ENCODE measurements around the gene RAD18. TPM values are rescaled to one million over a fixed set of nuclear protein-coding genes. Genes with fewer than 3 reads are reported as not detected.

The RAD18 gene
- total and polyA plus RNA-seq, 10 donors = 1.6 to 20.7 (median 12.4) TPM

DNA sequence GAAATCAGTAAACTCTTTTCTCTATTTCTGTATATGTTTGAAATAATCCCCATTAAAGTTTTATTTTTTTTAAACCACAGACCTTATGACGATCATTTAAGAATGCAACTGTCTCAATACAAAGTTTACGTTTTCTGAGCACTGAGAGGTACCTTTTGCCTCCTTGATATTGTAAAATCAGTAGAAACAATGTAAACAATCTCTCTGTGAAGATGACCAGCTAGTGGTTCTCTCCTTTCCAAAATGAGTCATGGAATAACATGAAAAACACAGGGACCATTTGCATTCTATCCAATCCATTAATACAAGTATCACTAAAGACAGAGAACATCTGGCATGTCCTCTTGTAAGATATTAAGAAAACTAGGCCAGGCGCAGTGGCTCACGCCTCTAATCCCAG, 48.8 kb downstream of the RAD18 start:
- Histone ChIP-seq H3K4me3 (no peak overlapping the region), H3K9me3 (no peaks in the 10 kb centered on the region), H3K27me3 (replicated peaks in 1 of 7) (no peaks in the 10 kb centered on the region), H3K4me1 (no peaks in the 10 kb centered on the region), H3K27ac (no peak overlapping the region), H3K36me3 (peaks cover 0 to 48% (median 4%) of the 10 kb centered on the region in 6 donors)
- WGBS, 5 donors = 93 to 97% (median 94%) methylated on average over 4 of the region's 4 CpGs
- intact Hi-C loops (cut with DNase I; ENCODE audit: low total_unique reads) = no loop called here
- no peak for TF ChIP-seq CTCF (IDR thresholded peaks at IDR 0.05 in 8 of 11, conservative IDR thresholded peaks at IDR 0.05 in 3 of 11)
- TF ChIP-seq POLR2AphosphoS5 (IDR thresholded peaks at IDR 0.05) = no peak
- no peak for TF ChIP-seq POLR2A (IDR thresholded peaks at IDR 0.05)
- DNase-seq = no peak

- TF ChIP-seq POLR2A (IDR thresholded peaks at IDR 0.05) (no peak), POLR2AphosphoS5 (IDR thresholded peaks at IDR 0.05) (no peak), CTCF (IDR thresholded peaks at IDR 0.05 in 8 of 11, conservative IDR thresholded peaks at IDR 0.05 in 3 of 11) (no peak)
- no peak overlapping the region for H3K4me3 ChIP-seq
- H3K36me3 ChIP-seq = peaks cover 0 to 69% (median 2%) of the 10 kb centered on the region in 6 donors
- 58 to 70% (median 65%) methylated on average over 2 of the region's 2 CpGs for WGBS, 5 donors
- H3K27me3 ChIP-seq (replicated peaks in 1 of 7) = no peaks in the 10 kb centered on the region
- no peak overlapping the region for H3K27ac ChIP-seq
- no peak for DNase-seq
- no peaks in the 10 kb centered on the region for H3K9me3 ChIP-seq
- intact Hi-C loops (cut with DNase I; ENCODE audit: low total_unique reads) = no loop called here
- H3K4me1 ChIP-seq = no peaks in the 10 kb centered on the region
Measured at GRCh38 chr3:8911781-8912180, 51.5 kb downstream of the RAD18 start.

DNA sequence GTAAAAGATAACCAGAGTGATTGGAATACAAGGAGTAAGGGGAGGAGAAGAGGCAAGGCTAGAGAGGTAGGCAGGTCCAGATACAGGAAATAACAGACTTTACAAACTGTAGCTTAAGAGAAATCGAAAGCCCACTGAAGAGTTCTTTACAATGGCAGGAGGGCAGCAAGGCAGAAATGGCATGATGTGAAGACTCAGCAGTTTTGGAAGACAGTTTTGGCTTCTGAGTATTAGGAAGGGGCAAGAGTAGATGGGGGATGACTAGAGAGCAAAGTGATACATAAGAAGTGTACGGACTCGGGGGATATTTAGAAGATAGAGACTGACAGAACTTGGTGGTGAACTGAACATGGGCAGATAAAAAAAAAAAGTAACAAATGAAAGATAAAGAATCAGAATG, 54.1 kb downstream of the RAD18 start:
- TF ChIP-seq POLR2AphosphoS5 (IDR thresholded peaks at IDR 0.05) (no peak), POLR2A (IDR thresholded peaks at IDR 0.05) (no peak), CTCF (IDR thresholded peaks at IDR 0.05 in 8 of 11, conservative IDR thresholded peaks at IDR 0.05 in 3 of 11) (no peak)
- intact Hi-C loops (cut with DNase I; ENCODE audit: low total_unique reads) = no loop called here
- DNase-seq = no peak
- Histone ChIP-seq H3K4me1 (no peaks in the 10 kb centered on the region), H3K4me3 (no peak overlapping the region), H3K27me3 (replicated peaks in 1 of 7) (no peaks in the 10 kb centered on the region), H3K9me3 (no peaks in the 10 kb centered on the region), H3K36me3 (peaks cover 0 to 77% (median 5%) of the 10 kb centered on the region in 6 donors), H3K27ac (no peak overlapping the region)
- WGBS, 5 donors = 84 to 97% (median 95%) methylated on average over 3 of the region's 3 CpGs

GRCh38 chr3:8903191-8903590, 60.1 kb downstream of the RAD18 start:
- Histone ChIP-seq H3K4me3 (no peak overlapping the region), H3K27me3 (replicated peaks in 1 of 7) (no peaks in the 10 kb centered on the region), H3K9me3 (no peaks in the 10 kb centered on the region), H3K36me3 (peaks cover 0 to 66% (median 8%) of the 10 kb centered on the region in 6 donors), H3K27ac (no peak overlapping the region), H3K4me1 (no peaks in the 10 kb centered on the region)
- no peak for DNase-seq
- WGBS, 5 donors = 88 to 98% (median 96%) methylated on average over 5 of the region's 5 CpGs
- intact Hi-C loops (cut with DNase I; ENCODE audit: low total_unique reads) = no loop called here
- TF ChIP-seq POLR2AphosphoS5 (IDR thresholded peaks at IDR 0.05) (no peak), POLR2A (IDR thresholded peaks at IDR 0.05) (no peak), CTCF (IDR thresholded peaks at IDR 0.05 in 8 of 11, conservative IDR thresholded peaks at IDR 0.05 in 3 of 11) (no peak)

Measured in spleen (tissue), 11 donors.